HG03097 (cell line): ENCODE results near the gene SPATA46.

Experiments used
- ATAC-seq: cut with Tn5 transposase; IDR thresholded peaks from one replicate; pipeline ENCODE4 v1.9.1; 2021; ENCODE audit not compliant: unreplicated experiment, low FRiP score

Gene SPATA46

DNA sequence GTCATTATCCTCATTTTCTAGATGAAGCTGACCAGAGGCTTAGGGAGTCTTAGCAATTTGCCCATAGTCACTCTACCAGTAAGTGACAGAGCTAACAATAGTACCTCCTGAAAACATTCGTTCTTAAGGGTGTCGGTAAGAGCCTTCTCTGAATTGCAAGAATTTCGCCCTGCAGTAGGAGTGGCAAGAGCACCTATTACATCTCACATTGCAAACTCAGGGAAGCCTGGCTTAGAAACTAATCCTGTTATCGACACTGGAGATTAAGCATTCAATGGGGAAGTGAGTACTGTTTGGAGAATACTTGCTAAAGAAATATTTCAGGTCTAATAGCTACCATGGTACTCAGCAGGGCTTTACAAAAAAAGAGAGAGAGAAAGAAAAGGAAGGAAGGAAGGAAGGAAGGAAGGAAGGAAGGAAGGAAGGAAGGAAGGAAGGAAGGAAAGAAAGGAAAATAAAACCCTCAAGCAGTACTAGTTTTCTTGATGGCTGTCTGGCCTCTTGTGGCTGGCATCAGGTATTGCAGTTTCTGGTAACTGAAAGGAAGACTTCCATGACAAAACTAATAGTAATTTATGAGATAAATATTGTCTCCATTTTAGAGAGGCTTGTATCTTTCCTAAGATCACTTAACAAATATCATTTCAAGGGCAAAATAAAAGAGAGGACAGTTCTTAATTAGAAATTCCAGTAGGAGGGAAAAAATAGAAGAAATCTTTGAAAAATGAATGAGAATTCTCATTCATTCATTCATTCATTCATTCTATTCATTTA is 15.3 kb upstream of the SPATA46 start:
- no peak for ATAC-seq

DNA sequence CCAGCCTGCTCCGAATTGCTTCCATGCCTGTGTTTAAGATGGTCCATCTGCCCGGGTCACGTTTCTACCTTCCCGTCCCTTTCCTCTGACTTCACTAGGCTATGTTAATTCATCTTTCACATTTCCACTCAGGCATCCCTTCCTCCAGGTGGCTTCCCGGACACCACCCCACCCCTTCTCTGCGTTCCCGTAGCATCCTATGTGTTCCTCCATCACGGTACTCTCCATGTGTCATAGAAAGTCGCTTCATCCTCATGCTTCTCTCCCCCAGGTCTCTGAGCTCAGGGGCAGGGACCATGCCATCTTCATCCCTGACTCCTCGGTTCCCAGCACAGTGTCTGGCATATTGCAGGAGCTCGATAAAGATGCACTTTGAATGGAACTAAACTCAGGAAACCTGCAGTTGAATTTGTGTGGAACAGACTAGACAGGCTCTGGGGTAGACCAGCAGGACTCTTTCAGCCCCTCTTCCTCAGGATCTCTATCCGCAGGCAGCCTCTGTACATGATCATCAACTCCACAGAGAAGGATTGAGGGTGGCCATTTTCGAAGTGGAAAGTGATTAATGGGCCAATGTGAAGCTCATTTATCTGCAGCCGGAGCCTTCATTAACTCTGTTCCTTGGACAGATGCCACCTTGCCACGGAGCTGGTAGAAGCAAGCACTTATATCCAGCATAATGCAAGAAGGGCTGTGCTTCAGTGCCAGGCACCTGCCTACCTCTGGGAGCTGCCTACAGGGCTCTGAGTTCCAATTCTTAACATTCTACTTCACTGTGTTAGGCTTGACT is 13.9 kb upstream of the SPATA46 start:
- no peak for ATAC-seq

DNA sequence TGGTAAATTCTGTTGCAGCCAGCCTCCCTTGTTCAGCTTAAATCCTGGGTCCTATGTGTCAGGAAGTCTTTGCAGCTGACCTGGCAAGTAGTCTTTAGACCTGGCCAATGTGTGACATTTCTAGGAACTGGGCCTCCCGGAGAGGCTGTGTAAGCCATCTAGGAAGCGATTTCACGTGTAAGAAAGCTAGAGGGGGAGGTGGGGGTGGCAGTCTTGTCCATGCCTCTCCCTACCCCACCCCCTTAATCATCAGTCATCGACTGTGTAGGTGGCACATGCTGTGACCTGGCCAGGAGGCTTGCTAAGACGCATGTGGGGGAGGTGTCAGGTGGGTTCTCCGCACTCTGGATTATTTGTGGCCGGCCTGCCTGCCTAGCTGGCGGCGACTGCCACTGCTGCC is 13.3 kb upstream of the SPATA46 start:
- no peak for ATAC-seq

- no peak for ATAC-seq
Observed at GRCh38 chr1:162389021-162389818, 12.6 kb upstream of the SPATA46 start.

DNA sequence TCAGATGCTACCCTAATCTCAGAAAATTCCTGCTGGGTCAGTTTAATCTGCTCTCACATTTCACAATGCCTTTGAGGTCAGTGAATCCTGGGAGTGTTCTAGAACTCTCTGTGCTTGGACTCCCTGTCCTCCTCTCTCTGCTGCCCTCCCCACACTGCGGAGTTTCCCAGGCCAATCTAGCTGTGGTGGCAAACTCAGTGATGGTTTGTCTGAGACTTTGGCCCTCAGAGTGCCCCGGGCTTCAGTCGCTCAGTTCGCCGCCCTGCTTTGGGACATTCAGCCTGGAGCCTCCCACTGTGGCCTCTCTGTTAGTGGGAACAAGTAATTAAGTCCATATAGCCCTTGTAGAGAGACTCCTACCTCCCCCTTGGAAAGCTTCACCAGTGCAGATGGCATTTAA is 12.0 kb upstream of the SPATA46 start:
- no peak for ATAC-seq

- no peak for ATAC-seq
Observed at GRCh38 chr1:162388083-162388594, 11.5 kb upstream of the SPATA46 start.

DNA sequence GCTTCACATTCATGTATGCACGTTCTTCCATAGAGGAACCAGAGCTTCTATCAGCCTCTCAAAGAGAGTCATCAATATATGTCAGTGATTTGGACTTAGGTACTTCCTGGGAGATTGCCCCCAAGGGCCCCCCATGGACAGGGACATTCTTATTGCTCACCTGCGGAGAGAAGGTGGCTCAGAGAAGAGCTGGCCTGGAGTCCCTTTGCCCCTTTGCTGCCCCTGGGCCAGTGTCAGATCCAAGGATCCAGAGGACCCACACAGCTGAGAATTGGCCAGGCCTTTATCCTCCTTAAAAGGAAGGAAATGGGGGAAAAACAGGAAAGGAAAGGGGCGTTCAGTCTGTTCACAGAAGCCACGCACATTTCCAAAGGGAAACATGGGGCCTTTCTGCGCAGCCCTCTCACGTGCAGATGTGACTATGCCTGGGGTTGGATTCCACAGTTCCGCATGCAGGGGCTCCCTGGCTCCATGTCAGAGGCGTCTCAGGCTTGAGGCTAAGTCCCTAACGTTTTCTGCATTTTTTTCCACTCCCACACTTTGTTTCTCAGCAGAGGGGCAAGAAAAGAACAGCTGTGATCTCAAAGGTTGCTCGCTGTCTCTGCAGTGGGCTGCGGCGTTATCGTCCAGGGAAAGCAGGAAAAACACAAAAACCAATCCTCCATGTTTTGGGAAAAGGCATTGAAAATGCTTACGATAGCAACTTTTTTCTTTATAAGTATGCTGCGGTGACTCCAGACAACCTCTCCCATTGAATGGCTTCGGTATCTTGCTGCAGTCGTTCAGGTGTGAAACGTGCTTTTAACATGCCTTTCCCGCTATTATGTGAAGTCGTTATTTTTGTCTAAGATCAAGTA is 10.8 kb upstream of the SPATA46 start:
- no peak for ATAC-seq

DNA sequence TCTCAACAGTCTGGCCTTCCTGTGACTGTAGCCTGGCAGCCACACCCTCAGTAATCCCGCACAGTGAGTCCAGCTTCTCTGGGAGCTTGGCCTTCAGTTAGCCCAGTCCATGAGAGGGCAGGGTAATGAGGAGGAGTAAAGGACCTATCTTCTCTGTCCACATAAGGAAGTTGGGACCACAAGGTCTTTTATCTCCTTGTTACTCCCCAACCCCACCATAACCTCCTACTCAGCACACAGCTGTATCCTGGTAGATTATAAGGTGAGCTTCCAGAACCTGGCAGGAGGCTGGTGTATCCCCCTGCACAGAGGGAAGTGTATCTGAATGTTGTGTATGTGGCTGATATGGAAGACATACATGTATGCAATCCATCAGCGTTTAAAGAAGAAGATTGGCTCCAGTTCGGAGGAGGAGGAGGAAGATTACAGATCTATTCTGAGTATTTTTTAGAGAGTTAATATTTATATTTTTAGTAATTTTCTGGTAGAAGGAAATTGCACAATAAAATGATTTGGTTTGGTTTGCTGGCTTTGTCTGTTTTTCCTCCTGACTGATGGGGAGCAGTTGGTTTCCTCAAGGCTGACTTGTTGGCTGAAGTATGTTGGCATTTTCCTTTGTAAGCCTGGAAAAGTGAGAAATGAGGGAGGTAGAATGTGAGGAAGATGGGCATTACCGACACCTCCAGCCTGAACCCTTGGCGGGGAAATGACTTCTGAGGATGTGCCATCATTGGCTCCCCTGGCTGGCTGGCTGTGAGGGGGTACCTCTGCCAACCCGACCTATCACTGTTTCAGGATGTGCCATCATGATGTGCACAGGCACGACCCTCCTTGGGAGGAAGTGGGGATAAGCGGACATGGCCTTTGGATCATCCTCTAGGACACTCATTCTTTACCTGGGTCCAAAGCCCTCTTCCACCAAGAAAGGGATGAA is 9.9 kb upstream of the SPATA46 start:
- no peak for ATAC-seq

GRCh38 chr1:162385702-162386101 is 9.0 kb upstream of the SPATA46 start:
- no peak for ATAC-seq

DNA sequence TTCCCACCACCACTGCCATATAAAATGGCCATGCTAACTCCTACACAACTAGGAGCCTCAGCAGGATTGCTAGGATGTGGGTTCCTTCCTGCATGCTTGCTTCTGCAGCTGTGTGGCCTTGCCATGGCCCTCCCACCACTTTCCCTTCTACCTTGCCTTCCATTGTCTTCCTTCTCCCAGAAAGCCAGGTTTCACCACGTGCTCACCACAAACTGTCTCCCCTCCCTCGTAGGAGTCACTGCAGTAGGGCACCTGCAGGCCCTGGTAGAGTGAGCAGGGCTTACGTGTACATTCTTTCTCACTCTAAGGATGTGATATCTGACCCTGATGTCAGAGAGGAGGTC is 8.6 kb upstream of the SPATA46 start:
- no peak for ATAC-seq

DNA sequence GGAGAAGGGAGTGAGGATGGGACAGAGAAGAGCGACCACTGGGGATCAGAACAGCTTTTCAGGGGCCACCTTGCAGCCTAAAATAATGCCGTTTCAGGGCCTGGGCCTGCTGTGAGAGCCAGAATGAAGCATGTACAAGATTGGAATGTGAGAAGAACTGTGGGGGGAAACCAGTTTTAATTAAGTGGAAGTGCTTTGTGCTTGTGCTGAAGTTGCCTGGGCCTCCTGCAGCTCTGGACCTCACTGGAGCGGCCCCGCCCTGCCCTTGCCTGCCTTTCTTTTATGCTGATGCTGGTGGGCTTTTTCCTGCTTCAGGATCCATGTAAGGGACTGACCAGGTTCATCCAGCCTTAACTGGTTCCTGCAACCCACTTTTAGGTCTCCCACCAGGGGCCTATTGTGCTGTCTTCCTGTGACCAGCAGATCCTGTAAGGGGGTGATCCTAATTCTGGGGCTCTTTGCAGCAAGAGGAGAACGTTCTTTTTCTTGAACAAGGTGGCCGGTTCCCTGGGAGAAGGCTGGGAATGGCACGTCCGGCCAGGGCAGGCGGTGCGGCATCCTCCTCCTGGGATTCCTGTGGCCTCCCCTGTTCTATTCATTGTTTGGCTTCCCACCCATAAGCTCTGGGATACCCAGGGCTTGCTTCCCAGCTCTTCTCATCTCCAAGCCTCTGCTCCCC is 8.1 kb upstream of the SPATA46 start:
- no peak for ATAC-seq

DNA sequence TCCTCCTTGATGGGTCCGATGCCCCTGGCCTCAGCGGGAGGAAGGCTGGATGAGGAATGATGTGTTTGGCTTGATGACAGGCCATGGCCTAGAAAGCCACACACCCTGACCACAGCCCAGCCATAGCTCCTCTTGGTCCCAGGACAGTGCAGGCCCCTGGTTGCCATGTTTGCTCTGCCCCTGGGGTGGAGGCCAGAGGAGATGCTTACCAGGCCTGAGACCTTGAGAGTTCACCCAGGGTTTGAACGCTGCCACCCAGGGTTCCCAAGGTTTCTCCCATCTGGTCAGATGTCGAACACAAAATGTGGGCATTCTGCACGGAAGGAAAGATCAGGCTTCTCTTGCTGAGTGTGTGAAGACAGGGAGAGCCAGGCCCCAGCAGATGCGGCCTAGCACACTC is 7.5 kb upstream of the SPATA46 start:
- ATAC-seq = no peak

- no peak for ATAC-seq
Observed at GRCh38 chr1:162383516-162383915, 6.9 kb upstream of the SPATA46 start.

- no peak for ATAC-seq
Observed at GRCh38 chr1:162383091-162383490, 6.4 kb upstream of the SPATA46 start.

- no peak for ATAC-seq
Observed at GRCh38 chr1:162381941-162382750, 5.5 kb upstream of the SPATA46 start.

DNA sequence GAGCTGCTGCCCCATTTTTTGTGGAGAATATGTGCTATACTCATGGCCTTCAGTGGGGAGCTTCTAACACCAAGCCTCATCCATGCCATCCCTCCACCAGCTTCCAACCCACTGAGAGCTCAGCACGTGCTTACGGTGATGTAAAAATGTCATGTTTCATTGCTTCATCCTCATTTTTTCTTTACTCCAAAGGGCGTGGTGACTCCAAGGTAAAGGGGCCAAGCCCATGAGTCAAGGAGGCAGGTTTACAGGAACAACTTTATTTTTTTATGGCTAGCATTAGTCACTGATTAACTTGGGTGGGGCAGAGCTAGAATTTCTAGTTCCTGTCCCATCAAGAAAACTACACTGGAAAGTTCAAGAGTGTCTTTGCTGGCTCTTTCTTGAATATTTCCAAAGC is 4.7 kb upstream of the SPATA46 start, which contains the start of gene C1orf226:
TSS of gene C1orf226 (plus strand) at position 346 of the 400 bp plus-strand sequence. CDS start 174 bp downstream, outside the sequence.
- no peak for ATAC-seq

GRCh38 chr1:162380061-162380846 is 3.6 kb upstream of the SPATA46 start:
- no peak for ATAC-seq
